Fibroblast of pulmonary artery (primary cell): ENCODE data around the gene EGLN2.
"Not testable (repeated sequence)": the region's sequence is repeated elsewhere in the genome, so short reads cannot be mapped to it uniquely, and the experiment has no call there.

Experiments used
- DNase-seq: peaks from one replicate; pipeline ENCODE4 v3.0.0-alpha.2; 2010; ENCODE audit warnings: low read depth
- H3K4me3 ChIP-seq: replicated peaks from 2 replicates; pipeline ENCODE4 v1.5.1; 2011; ENCODE audit warnings: low read depth, mild to moderate bottlenecking, control low read depth, low read length, moderate library complexity
- TF ChIP-seq, protein P1 (sequence below): IDR thresholded peaks from 2 replicates; pipeline ENCODE4 v1.5.1; 2011; ENCODE audit warnings: mild to moderate bottlenecking, control low read depth, low read length, inconsistent platforms; ENCODE audit errors: missing control alignments

Gene EGLN2

DNA sequence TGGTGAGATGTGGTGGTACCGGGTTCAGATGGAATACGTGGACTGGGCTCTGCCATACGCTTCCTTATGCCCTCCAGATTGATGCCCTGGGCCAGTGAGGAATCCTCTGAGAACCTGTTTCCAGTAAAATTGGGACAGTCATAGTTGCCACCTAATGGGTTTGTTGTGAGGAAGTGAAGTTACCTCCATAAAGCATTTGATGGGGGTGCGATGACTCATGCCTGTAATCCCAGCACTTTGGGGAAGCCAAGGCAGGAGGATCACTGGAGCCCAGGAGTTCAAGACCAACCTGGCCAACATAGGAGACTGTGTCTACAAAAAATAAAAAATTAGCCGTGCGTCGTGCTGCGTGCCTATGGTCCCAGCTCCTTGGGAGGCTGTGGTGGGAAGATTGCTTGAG lies 43.2 kb upstream of the EGLN2 start:
- TF ChIP-seq, protein P1, sequence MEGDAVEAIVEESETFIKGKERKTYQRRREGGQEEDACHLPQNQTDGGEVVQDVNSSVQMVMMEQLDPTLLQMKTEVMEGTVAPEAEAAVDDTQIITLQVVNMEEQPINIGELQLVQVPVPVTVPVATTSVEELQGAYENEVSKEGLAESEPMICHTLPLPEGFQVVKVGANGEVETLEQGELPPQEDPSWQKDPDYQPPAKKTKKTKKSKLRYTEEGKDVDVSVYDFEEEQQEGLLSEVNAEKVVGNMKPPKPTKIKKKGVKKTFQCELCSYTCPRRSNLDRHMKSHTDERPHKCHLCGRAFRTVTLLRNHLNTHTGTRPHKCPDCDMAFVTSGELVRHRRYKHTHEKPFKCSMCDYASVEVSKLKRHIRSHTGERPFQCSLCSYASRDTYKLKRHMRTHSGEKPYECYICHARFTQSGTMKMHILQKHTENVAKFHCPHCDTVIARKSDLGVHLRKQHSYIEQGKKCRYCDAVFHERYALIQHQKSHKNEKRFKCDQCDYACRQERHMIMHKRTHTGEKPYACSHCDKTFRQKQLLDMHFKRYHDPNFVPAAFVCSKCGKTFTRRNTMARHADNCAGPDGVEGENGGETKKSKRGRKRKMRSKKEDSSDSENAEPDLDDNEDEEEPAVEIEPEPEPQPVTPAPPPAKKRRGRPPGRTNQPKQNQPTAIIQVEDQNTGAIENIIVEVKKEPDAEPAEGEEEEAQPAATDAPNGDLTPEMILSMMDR, result no peak
- DNase-seq, result no peak
- no peak overlapping the region for H3K4me3 ChIP-seq

DNA sequence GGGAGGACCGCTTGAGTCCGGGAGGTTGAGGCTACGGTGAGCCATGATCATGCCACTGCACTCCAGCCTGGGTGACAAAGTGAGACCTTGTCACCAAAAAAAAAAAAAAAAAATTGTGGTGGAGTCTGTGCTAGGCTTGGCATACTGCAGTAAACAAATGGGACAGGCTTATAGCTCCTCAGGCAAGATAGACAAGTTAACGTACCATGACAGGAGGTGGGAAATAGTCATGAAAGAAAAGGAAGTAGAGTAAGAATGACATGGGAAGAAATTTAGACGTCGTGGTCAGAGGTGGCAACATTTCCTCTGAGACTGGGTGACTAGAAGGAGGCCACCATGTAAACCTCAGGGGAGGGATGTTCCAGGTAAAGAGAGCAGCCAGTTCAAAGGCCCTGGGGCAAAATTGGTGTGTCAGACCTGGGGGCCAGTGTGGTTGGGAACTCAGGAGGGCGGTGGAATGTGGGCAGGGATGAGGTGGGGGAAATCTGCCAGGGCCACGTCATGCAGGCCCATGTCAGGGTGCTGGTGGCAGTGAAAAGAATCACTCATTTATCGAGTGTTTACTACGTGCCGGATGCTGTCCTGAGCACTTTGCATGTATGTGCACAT lies 42.4 kb upstream of the EGLN2 start:
- TF ChIP-seq, protein P1, result no peak

DNA sequence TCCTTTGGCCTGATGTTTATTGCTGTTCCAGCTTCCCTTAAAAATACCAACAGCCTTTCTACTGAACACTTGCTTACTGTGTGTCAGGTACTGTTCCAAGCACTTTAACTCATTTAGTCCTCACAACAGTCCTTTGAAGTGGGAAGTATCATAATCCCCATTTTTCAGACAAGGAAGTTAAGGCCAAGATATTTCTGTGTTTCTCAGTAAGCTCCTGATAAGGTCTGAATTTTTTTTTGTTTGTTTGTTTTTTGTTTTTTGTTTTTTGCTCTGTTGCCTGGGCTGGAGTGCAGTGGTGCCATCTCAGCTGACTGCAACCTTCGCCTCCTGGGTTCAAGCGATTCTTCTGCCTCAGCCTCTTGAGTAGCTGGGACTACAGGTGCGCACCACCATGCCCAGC lies 40.5 kb upstream of the EGLN2 start:
- H3K4me3 ChIP-seq, result no peak overlapping the region
- no peak for DNase-seq
- TF ChIP-seq, protein P1, result no peak

More for the DNA sequence above, 42.4 kb upstream of the EGLN2 start:
- no peak overlapping the region for H3K4me3 ChIP-seq
- DNase-seq, result no peak

DNA sequence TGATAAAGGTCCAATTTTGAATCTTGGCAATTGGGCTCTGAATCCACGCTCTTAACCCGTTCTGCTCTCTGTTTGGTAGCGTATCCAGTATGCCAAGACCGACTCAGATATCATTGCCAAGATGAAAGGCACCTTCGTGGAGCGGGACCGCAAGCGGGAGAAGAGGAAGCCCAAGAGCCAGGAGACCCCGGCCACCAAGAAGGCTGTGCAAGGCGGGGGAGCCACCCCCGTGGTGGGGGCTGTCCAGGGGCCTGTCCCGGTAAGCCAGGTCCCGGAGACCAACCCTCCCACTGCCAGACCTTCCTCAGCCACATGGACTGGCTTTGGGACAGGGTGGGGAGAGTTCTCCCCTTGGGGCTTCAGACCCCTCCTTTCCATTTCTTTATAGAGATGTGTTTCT lies 39.6 kb upstream of the EGLN2 start:
- TF ChIP-seq, protein P1, result no peak
- no peak for DNase-seq
- no peak overlapping the region for H3K4me3 ChIP-seq

- H3K4me3 ChIP-seq, result no peak overlapping the region
- TF ChIP-seq, protein P1, result no peak
- no peak for DNase-seq
Observed at GRCh38 chr19:40762754-40763470, 36.1 kb upstream of the EGLN2 start.

GRCh38 chr19:40763526-40763925 lies 35.5 kb upstream of the EGLN2 start:
- DNase-seq, result no peak
- TF ChIP-seq, protein P1, result no peak
- no peak overlapping the region for H3K4me3 ChIP-seq

DNA sequence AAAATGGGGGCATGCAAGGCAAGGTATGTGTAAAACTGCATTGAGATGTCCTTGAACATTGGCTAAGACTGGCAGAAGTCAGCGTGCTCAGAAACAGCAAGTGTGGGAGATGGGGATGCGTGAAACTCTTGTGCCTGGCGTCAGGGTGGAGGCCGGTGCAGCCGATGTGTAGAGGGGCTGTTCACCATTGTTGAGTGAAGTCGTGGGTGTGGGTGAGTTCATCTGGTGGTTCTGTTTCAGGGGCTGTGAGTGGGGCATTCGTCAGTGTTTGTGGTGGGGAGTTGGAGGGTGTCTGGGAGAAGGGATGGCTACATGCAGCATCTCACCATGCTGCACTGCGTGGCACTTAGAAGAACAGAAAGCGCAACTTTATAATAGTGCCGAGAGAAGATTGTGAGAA lies 35.0 kb upstream of the EGLN2 start:
- no peak overlapping the region for H3K4me3 ChIP-seq
- no peak for DNase-seq
- TF ChIP-seq, protein P1, result no peak

- DNase-seq, H3K4me3 ChIP-seq: not testable (repeated sequence)
Observed at GRCh38 chr19:40766385-40766784, 32.6 kb upstream of the EGLN2 start.
